PC-3 (cell line): ENCODE data around the gene ATXN7L2. TPM values are rescaled to one million over a fixed set of nuclear protein-coding genes. Genes with fewer than 3 reads are reported as not detected.

Experiments used
- ATAC-seq: fragments of 200-7000 bp; cut with Tn5 transposase; 2 replicates; pipeline ENCODE4 v1.9.1; 2020; ENCODE audit warnings: mild to moderate bottlenecking, moderate library complexity
- BruUV-seq: library from RNA; stranded (reverse); fragments of 400-500 nt; replicated peaks from 2 replicates; lab custom pipeline; 2021; lab: Mats Ljungman, UMichigan
- CTCF ChIA-PET: fragments of 300-600 bp; sonication (Branson Sonifier 250); formaldehyde crosslinking; loops from one replicate; lab custom pipeline; 2022; ENCODE audit warnings: antibody characterized with exemption; lab: Charles Lee
- POLR2A ChIA-PET: fragments of 300-600 bp; sonication (Branson Sonifier 250); formaldehyde crosslinking; loops from one replicate; lab custom pipeline; 2022; ENCODE audit warnings: antibody characterized with exemption; ENCODE audit not compliant: unreplicated experiment; lab: Charles Lee
- DNase-seq: peaks from one replicate; pipeline ENCODE4 v3.0.0-alpha.2; 2015
- H2AFZ ChIP-seq: fragments of 300-600 bp; sonication (generic); 2 replicates; pipeline ENCODE4 v1.6.0; 2016; ENCODE audit warnings: antibody characterized with exemption, low read length
- H3F3A ChIP-seq: fragments of 300-600 bp; sonication (generic); one replicate; pipeline ENCODE4 v1.6.0; 2017; ENCODE audit warnings: antibody characterized with exemption, low read length, control low read depth, mild to moderate bottlenecking; ENCODE audit not compliant: unreplicated experiment
- H3K27ac ChIP-seq: fragments of 300-600 bp; sonication (generic); 2 replicates; pipeline ENCODE4 v1.5.1; 2016; ENCODE audit warnings: mild to moderate bottlenecking, low read length
- H3K27me3 ChIP-seq: fragments of 300-600 bp; sonication (generic); 2 replicates; pipeline ENCODE4 v1.6.1; 2016; ENCODE audit warnings: low read length, mixed read lengths
- H3K36me3 ChIP-seq: fragments of 300-600 bp; sonication (generic); 2 replicates; pipeline ENCODE4 v1.6.1; 2016; ENCODE audit warnings: low read depth, mixed run types, low read length, mixed read lengths
- H3K4me1 ChIP-seq: fragments of 300-600 bp; sonication (generic); 2 replicates; pipeline ENCODE4 v1.5.1; 2016; ENCODE audit warnings: low read length; ENCODE audit not compliant: insufficient read depth
- H3K4me2 ChIP-seq: fragments of 300-600 bp; sonication (generic); 2 replicates; pipeline ENCODE4 v1.6.0; 2016; ENCODE audit warnings: low read length
- H3K4me3 ChIP-seq: fragments of 300-600 bp; sonication (generic); 2 replicates; pipeline ENCODE4 v1.5.1; 2016; ENCODE audit warnings: mild to moderate bottlenecking, low read length, mixed read lengths
- H3K79me2 ChIP-seq: fragments of 300-600 bp; sonication (generic); 2 replicates; pipeline ENCODE4 v1.6.1; 2017; ENCODE audit warnings: low read length, mixed read lengths
- H3K9ac ChIP-seq: fragments of 300-600 bp; sonication (generic); 2 replicates; pipeline ENCODE4 v1.6.0; 2016; ENCODE audit warnings: mild to moderate bottlenecking, low read length
- H3K9me2 ChIP-seq: fragments of 300-600 bp; sonication (generic); replicated peaks from 2 replicates; pipeline ENCODE4 v1.6.1; 2016; ENCODE audit warnings: mixed run types, low read length, mixed read lengths
- H3K9me3 ChIP-seq: fragments of 300-600 bp; sonication (generic); 2 replicates; pipeline ENCODE4 v1.6.1; 2016; ENCODE audit warnings: low read length, mixed read lengths
- H4K20me1 ChIP-seq: fragments of 300-600 bp; sonication (generic); 2 replicates; pipeline ENCODE4 v1.6.1; 2016; ENCODE audit warnings: low read length, mixed read lengths
- EZH2 ChIP-seq: fragments of 300-600 bp; sonication (generic); IDR thresholded peaks from one replicate; pipeline ENCODE4 v1.6.1; 2017; ENCODE audit warnings: antibody characterized with exemption, mild to moderate bottlenecking, low read length; ENCODE audit not compliant: unreplicated experiment
- EZH2phosphoT487 ChIP-seq: fragments of 300-600 bp; sonication (generic); IDR thresholded peaks from 2 replicates; pipeline ENCODE4 v1.6.1; 2018; ENCODE audit warnings: mild to moderate bottlenecking, antibody characterized with exemption, low read length, borderline replicate concordance
- intact Hi-C: fragments of 100-400 bp; cut with micrococcal nuclease; formaldehyde crosslinking; loops from 2 replicates; pipeline ENCODE4 v1.9.0; 2023
- total RNA-seq: library from RNA; depleted of rRNA; stranded (reverse); fragments of >200 nt; gene quantifications from 2 replicates; pipeline ENCODE4 v1.2.3, GENCODE V29; 2014
- TF ChIP-seq, protein P1 (sequence below): fragments of 300-600 bp; sonication (generic); conservative IDR thresholded peaks from 2 replicates; pipeline ENCODE4 v1.5.1; 2017; ENCODE audit warnings: antibody characterized with exemption, low read depth, mild to moderate bottlenecking, low read length

Gene ATXN7L2
- total RNA-seq, 1 experiment from 2014 or later = 9.4 TPM

DNA sequence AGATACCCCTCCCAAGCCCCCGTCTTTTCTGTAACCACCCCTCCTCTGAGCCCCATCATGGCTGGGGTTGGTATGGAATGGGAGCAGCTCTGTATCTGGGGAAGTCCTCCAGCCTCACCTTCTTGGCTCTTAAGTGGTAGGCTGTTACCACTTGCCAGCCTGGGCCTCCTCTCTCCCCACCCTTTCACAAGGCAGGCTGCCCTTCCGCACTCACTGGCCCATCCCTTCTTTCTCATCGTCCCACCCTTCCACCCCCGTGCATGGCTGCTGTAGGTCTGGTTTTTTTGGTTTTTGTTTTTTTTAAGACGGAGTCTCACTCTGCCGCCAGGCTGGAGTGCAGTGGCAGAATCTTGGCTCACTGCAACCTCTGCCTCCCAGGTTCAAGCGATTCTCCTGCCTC lies 15.4 kb downstream of the ATXN7L2 start:
- no peaks in the 10 kb centered on the region for H3K9me3 ChIP-seq
- no peak overlapping the region for H2AFZ ChIP-seq
- no peak overlapping the region for H3K27ac ChIP-seq
- H3K9ac ChIP-seq = no peak overlapping the region
- no peaks in the 10 kb centered on the region; the same call in 1 of the 2 replicates for H3K36me3 ChIP-seq
- peaks cover 18% of the 10 kb centered on the region for H3K79me2 ChIP-seq
- no peak for TF ChIP-seq EZH2
- no peak for TF ChIP-seq EZH2phosphoT487
- TF ChIP-seq, protein P1, sequence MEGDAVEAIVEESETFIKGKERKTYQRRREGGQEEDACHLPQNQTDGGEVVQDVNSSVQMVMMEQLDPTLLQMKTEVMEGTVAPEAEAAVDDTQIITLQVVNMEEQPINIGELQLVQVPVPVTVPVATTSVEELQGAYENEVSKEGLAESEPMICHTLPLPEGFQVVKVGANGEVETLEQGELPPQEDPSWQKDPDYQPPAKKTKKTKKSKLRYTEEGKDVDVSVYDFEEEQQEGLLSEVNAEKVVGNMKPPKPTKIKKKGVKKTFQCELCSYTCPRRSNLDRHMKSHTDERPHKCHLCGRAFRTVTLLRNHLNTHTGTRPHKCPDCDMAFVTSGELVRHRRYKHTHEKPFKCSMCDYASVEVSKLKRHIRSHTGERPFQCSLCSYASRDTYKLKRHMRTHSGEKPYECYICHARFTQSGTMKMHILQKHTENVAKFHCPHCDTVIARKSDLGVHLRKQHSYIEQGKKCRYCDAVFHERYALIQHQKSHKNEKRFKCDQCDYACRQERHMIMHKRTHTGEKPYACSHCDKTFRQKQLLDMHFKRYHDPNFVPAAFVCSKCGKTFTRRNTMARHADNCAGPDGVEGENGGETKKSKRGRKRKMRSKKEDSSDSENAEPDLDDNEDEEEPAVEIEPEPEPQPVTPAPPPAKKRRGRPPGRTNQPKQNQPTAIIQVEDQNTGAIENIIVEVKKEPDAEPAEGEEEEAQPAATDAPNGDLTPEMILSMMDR = no peak
- intact Hi-C loops = no loop called here
- no peaks in the 10 kb centered on the region for H3K27me3 ChIP-seq
- H4K20me1 ChIP-seq = no peaks in the 10 kb centered on the region
- no peaks in the 10 kb centered on the region for H3K9me2 ChIP-seq
- DNase-seq = no peak
- no peak overlapping the region for H3K4me3 ChIP-seq
- peaks cover 18% of the 10 kb centered on the region; the same call in 1 of the 2 replicates for H3K4me1 ChIP-seq
- no peaks in the 10 kb centered on the region for H3F3A ChIP-seq
- no TSS peak for BruUV-seq
- ChIA-PET CTCF (interaction anchor here (0.6 to 2.1 kb wide), 2 partner anchors 9 to 33 kb away, joined by 5 to 9 read pairs; no protein-coding TSS in a partner anchor), POLR2A (interaction anchor here (0.6 kb wide), 1 partner anchor 538 kb away, joined by 3 read pairs; no protein-coding TSS in a partner anchor)
- H3K4me2 ChIP-seq = no peak overlapping the region
- ATAC-seq = no peak

DNA sequence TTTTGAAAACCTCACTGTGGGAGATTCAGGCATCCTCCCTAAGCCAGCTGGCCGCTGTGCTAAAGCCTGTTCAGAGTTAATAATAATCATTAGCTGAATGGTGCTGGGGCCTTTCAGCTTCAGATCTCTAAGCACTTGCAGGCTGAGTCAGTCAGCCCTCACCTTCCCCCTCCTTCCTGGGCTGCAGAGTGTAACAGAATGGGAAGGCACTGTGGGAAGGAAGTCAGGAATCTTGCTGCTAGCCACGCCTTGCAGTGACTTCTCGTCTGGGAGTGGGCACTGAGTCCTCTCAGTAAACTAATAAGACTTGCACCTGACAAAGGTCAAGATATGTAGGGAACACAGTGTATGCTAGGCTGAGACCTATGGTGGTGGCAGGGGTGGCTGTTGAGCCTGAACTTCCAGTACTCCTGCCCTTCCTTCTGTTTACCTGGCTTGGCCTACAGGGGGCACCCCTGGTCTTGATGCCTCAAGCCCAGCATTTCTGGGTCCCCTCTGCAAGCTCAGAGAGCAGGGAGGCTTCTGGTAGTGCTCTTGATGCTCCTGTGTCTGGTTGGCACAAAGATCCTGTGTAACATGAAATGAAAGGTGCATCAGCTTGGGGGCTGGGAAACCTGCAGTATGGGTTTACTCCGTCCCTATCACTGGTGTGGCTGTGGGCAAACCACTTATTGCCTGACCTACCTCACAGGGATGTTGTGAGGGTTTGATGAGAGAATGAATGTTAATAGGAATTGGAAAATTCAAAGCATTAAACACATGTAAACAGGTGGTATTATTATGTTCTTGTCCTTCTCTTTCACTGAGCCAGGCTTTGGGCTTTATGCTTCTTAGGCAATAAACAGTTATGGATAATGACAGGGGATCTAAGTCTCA lies 16.2 kb downstream of the ATXN7L2 start:
- no TSS peak for BruUV-seq
- POLR2A ChIA-PET = interaction anchor here (0.6 kb wide), 1 partner anchor 539 kb away, joined by 3 read pairs; no protein-coding TSS in a partner anchor

More for the DNA sequence above, 16.2 kb downstream of the ATXN7L2 start:
- DNase-seq (peak; percentile 63), ATAC-seq (peak; percentile 85)
- Histone ChIP-seq H3K27me3 (no peaks in the 10 kb centered on the region), H3K4me3 (no peak overlapping the region), H3K9ac (no peak overlapping the region), H3K79me2 (peaks cover 11% of the 10 kb centered on the region), H3K4me2 (no peak overlapping the region), H3K4me1 (peaks cover 14% of the 10 kb centered on the region; the same call in 1 of the 2 replicates), H3K9me3 (no peaks in the 10 kb centered on the region), H3K9me2 (no peaks in the 10 kb centered on the region), H3F3A (no peaks in the 10 kb centered on the region), H3K27ac (no peak overlapping the region), H4K20me1 (no peaks in the 10 kb centered on the region), H2AFZ (no peak overlapping the region), H3K36me3 (no peaks in the 10 kb centered on the region; the same call in 1 of the 2 replicates)
- intact Hi-C loops = no loop called here
- CTCF ChIA-PET = interaction anchor here (0.6 to 2.1 kb wide), 2 partner anchors 10 to 33 kb away, joined by 5 to 9 read pairs; no protein-coding TSS in a partner anchor
- no peak for TF ChIP-seq EZH2
- TF ChIP-seq, protein P1 = peak; percentile 77
